PC-3 (cell line): Measurements from ENCODE around the gene DKK3.
A peak's percentile ranks its signal among the peaks of the same experiment; 100 is the strongest.

ENCODE experiments used
- EZH2 ChIP-seq: fragments of 300-600 bp; sonication (generic); IDR thresholded peaks from one replicate; pipeline ENCODE4 v1.6.1; 2017; ENCODE audit warnings: antibody characterized with exemption, mild to moderate bottlenecking, low read length; ENCODE audit not compliant: unreplicated experiment
- TF ChIP-seq, protein P1 (sequence below): fragments of 300-600 bp; sonication (generic); conservative IDR thresholded peaks from 2 replicates; pipeline ENCODE4 v1.5.1; 2017; ENCODE audit warnings: antibody characterized with exemption, low read depth, mild to moderate bottlenecking, low read length

DNA sequence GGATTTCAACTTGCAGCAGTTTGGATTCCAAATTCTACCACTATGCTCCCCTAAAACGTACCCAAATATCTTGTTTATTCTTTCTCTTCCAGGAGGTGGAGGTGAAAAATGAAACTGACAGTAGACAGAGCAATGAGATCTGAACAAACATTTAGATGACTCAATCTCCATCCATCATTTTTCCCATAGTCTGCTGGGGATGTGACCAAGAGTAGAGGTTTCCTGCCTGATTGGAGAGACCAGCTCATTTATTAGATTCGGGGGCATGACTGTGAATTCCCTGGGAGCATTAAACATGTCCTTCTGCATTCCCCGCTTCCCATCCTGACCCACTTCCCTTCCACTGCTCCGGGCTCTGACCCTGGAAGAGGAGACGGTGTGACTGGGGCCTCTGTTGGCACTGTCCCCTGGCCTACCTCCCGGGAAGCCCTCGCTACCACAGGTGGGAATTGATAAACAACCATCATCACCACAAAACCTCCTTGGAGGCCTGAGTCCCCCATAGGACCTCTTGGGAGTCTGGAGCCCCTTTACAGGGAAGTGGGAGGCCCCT, 20.3 kb downstream of the DKK3 start:
- TF ChIP-seq, protein P1, sequence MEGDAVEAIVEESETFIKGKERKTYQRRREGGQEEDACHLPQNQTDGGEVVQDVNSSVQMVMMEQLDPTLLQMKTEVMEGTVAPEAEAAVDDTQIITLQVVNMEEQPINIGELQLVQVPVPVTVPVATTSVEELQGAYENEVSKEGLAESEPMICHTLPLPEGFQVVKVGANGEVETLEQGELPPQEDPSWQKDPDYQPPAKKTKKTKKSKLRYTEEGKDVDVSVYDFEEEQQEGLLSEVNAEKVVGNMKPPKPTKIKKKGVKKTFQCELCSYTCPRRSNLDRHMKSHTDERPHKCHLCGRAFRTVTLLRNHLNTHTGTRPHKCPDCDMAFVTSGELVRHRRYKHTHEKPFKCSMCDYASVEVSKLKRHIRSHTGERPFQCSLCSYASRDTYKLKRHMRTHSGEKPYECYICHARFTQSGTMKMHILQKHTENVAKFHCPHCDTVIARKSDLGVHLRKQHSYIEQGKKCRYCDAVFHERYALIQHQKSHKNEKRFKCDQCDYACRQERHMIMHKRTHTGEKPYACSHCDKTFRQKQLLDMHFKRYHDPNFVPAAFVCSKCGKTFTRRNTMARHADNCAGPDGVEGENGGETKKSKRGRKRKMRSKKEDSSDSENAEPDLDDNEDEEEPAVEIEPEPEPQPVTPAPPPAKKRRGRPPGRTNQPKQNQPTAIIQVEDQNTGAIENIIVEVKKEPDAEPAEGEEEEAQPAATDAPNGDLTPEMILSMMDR = 0 out of 2 replicates have a peak, but pooled peaks have one; percentile 24
- TF ChIP-seq EZH2 = no peak
